ENCODE measurements around the gene MAML3. TPM values are rescaled to one million over a fixed set of nuclear protein-coding genes. Genes with fewer than 3 reads are reported as not detected.

MAML3 gene
- total RNA-seq, 1 experiment from 2014 or later = 14.8 TPM

- no peak for DNase-seq (ENCODE audit: extremely low read depth, low read depth)
Measured at GRCh38 chr4:139825523-139826014, 328.4 kb downstream of the MAML3 start.

DNA sequence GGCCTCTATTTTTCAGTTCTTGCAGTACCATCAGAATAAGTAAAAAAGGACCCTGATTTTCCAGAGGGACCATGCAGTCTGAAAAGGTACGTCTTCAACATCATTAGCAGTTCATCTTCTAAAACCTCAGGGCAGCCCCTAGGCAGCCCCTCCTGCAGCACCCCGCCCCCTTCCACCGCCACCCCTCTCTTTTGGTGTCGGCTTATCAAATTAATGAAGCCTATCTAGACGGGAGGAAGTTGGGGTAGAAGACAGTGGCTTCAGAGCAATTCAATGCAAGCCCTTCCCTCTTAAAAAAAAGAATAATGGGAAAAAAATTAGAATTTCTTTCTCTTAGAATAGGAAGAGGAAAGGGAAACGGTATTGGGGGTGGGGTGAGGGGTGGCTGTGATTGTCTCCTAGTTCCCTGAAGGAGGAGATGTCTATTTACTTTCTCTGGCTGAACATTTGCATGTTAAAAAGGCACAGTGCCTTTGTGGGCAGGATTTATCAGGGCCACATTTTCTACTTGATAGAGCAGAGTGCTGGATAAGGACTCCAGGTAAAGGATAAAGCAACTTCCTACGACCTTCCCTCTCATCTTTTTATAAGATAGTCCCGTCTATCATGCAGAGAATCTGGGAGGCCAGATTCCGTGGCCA lies 329.0 kb downstream of the MAML3 start:
- no peak for DNase-seq (ENCODE audit: extremely low read depth, low read depth)

- no peak for DNase-seq (ENCODE audit: extremely low read depth, low read depth)
Measured at GRCh38 chr4:139823746-139824145, 330.2 kb downstream of the MAML3 start.

- DNase-seq (ENCODE audit: extremely low read depth, low read depth) = no peak
Measured at GRCh38 chr4:139823345-139823744, 330.6 kb downstream of the MAML3 start.

GRCh38 chr4:139822391-139822790 lies 331.6 kb downstream of the MAML3 start:
- DNase-seq (ENCODE audit: extremely low read depth, low read depth) = no peak

DNA sequence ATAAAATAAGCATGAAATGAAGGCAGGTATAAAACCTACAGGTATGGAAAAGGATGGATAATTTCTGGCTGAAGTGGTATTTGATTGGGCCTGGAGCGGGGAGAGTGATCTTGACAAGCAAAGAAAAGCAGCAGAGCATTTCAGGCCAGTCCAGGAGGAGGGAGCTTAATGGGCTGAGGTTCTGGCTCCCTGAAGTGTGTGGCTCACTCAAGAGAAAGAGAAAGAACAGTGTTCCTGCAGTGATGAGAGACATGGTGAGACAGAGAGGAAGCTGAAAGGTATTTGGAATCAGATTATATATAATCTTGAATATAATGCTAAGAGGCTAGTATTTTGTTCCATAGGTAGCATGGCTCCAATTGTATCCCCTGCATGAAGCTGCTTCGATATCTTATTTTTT lies 334.9 kb downstream of the MAML3 start:
- DNase-seq (ENCODE audit: extremely low read depth, low read depth) = no peak

DNA sequence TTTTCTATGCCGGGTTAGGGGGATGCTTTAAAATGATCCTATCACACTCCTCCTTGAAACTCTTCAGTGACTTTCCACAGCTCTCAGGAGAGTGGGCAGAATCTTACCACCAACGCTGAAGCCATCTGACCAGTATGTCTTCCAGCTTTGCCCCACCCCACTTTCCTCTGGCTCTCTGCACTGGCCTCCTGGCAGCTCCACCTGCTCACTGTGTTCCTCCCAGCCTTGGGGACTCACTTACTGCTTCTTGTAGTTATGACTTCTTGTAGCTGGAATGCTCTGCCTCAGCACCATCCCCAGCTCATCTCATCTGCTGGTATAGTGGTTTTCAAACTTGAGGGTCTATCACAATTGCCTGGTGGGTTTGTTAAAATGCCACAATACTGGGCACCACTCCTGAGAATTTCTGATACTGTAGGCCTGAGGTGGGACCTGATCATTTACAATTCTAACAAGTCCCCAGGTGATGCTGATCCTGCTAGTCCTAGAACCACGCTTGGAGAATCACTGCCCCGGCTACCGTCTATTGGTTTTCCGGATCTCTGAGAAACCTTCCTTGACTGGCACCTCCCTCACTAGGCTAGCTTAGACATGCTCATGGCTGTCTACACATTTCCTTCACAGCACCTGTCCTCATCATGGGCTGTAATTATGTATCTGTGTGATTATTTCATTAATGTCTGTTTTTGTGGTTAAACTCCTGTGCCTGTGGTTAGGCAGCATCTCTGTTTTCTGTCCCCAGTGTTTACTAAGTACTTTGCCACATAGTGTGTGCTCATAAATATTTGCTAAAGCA lies 336.1 kb downstream of the MAML3 start:
- no peak for DNase-seq (ENCODE audit: extremely low read depth, low read depth)

- no peak for DNase-seq (ENCODE audit: extremely low read depth, low read depth)
Measured at GRCh38 chr4:139816856-139817255, 337.1 kb downstream of the MAML3 start.

GRCh38 chr4:139815778-139816601 lies 338.0 kb downstream of the MAML3 start:
- DNase-seq (ENCODE audit: extremely low read depth, low read depth) = peak; percentile 12

- DNase-seq (ENCODE audit: extremely low read depth, low read depth) = no peak
Measured at GRCh38 chr4:139814323-139815015, 339.5 kb downstream of the MAML3 start.

DNA sequence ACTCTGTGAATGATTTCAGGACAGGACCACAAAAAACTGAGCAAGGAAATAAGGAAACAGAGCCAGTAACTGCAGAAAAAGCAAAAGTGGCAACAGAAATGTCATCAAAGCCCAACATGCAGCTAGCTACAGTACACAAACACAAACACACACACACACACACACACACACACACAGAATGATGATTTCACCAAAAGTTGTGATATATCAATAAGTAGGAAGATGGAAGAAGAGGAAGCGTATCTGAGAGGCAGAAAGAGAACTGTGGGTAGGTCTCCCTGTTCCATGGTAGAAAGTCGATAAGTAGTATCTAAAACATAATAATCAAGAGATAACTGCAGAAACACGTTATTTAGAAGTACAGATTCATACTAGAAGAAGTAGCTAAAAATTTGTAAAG lies 340.1 kb downstream of the MAML3 start:
- DNase-seq (ENCODE audit: extremely low read depth, low read depth) = no peak

GRCh38 chr4:139810710-139811109 lies 343.3 kb downstream of the MAML3 start:
- DNase-seq (ENCODE audit: extremely low read depth, low read depth) = no peak

GRCh38 chr4:139809757-139810140 lies 344.2 kb downstream of the MAML3 start:
- DNase-seq (ENCODE audit: extremely low read depth, low read depth) = no peak

DNA sequence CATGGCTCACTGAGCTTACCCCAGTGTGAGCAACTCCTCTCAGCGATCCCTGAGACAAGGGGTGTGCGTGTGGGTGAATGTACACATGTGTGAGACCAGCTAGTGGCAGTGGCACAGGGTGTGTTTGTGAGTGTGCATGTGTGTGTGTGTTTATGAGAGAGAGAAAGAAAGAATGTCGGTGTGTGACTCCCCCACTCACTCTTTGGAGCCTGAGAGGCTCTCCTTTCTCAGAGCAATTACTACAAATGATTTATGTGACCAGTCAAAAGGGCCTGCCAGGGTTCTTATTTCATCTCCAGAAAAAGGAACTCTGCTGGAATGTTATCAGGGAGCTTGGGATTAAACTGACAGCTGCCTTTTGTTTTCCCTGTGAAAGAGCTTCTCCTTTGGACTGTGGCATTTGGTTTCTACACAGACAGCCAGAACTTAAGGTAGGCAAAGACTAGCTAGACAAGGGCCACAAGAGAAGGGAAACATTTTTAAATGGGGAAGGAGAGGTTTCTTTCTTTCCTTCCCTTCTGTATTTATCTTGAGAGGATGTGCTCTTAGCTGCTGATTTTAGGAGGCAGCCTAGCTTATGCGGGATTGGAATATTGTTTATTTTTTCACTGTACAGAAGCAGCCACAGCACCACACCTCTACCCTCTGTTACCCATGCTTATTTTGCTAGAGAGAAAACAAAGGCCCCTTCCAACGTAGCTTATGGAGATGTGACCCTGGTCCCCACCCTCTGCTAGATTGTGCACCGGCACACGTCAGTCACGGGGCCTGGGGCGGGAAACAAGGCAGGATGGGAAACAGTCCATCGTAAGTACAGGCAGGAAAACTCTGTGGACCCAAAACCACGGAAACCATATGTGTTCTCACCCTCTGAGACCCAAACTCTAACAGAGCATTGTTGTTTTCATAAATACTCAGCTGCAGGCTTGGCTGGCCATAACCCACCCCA lies 344.9 kb downstream of the MAML3 start:
- no peak for DNase-seq (ENCODE audit: extremely low read depth, low read depth)

- DNase-seq (ENCODE audit: extremely low read depth, low read depth) = no peak
Measured at GRCh38 chr4:139808381-139808807, 345.6 kb downstream of the MAML3 start.

- DNase-seq (ENCODE audit: extremely low read depth, low read depth) = no peak
Measured at GRCh38 chr4:139807483-139807882, 346.5 kb downstream of the MAML3 start.

GRCh38 chr4:139806929-139807328 lies 347.1 kb downstream of the MAML3 start:
- no peak for DNase-seq (ENCODE audit: extremely low read depth, low read depth)

DNA sequence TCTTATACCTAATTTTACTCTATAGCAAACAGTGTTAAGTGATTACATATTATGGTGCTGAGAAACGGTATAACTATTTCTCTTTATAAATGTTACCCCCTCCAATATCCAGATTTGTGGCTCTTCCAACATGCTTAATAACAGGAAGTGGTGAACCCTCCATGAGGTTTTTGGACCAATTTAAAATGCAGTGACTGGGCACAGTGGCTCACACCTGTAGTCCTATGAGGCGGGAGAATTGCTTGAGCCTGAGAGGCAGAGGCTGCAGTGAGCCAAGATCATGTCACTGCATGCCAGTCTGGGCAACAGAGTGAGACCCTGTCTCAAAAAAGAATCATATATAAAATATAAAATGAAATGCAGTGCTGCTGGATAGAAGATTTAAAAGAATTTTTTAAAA lies 351.1 kb downstream of the MAML3 start:
- no peak for DNase-seq (ENCODE audit: extremely low read depth, low read depth)

- no peak for DNase-seq (ENCODE audit: extremely low read depth, low read depth)
Measured at GRCh38 chr4:139802488-139802887, 351.5 kb downstream of the MAML3 start.

- DNase-seq (ENCODE audit: extremely low read depth, low read depth) = no peak
Measured at GRCh38 chr4:139801895-139802294, 352.1 kb downstream of the MAML3 start.

Measured in NCI-H460 (cell line).